Calu3 (cell line): ENCODE measurements around the gene ZCCHC7. TPM values are rescaled to one million over a fixed set of nuclear protein-coding genes. Genes with fewer than 3 reads are reported as not detected.

Source experiments
- BruUV-seq: library from RNA; stranded (reverse); fragments of 400-500 nt; replicated peaks from 2 replicates; lab custom pipeline; 2021; lab: Mats Ljungman, UMichigan
- CTCF ChIA-PET: fragments of 300-600 bp; sonication (Branson Sonifier 250); formaldehyde crosslinking; loops from one replicate; lab custom pipeline; 2022; ENCODE audit warnings: antibody characterized with exemption; lab: Charles Lee
- DNase-seq: peaks from one replicate; pipeline ENCODE4 v3.0.0; 2022
- H3K27ac Mint-ChIP-seq: one replicate; pipeline ENCODE4 v1.8.0; 2022; ENCODE audit warnings: mixed read lengths; ENCODE audit not compliant: unreplicated experiment
- H3K27me3 Mint-ChIP-seq: one replicate; pipeline ENCODE4 v1.8.0; 2022; ENCODE audit warnings: mixed read lengths; ENCODE audit not compliant: unreplicated experiment
- H3K36me3 Mint-ChIP-seq: one replicate; pipeline ENCODE4 v1.8.0; 2022; ENCODE audit warnings: mild to moderate bottlenecking, moderate library complexity, mixed read lengths; ENCODE audit not compliant: insufficient read depth, unreplicated experiment
- H3K4me1 Mint-ChIP-seq: one replicate; pipeline ENCODE4 v1.8.0; 2022; ENCODE audit warnings: mild to moderate bottlenecking, low read depth, mixed read lengths; ENCODE audit not compliant: unreplicated experiment
- H3K4me3 Mint-ChIP-seq: one replicate; pipeline ENCODE4 v1.8.0; 2022; ENCODE audit warnings: mild to moderate bottlenecking, low read depth, moderate library complexity, mixed read lengths; ENCODE audit not compliant: unreplicated experiment
- H3K9me3 Mint-ChIP-seq: one replicate; pipeline ENCODE4 v1.8.0; 2022; ENCODE audit warnings: low read depth, mixed read lengths; ENCODE audit not compliant: unreplicated experiment
- intact Hi-C: fragments of 100-400 bp; cut with micrococcal nuclease; formaldehyde crosslinking; loops from one replicate; pipeline ENCODE4 v1.10.0; 2022; ENCODE audit not compliant: unreplicated experiment
- total RNA-seq: library from RNA; stranded (reverse); gene quantifications from 2 replicates; pipeline ENCODE4 v1.2.3, GENCODE V29; 2022
- TF ChIP-seq, protein P1 (sequence below): fragments of 200-600 bp; IDR thresholded peaks from one replicate; pipeline ENCODE4 v1.8.0; 2022; ENCODE audit warnings: antibody characterized with exemption; ENCODE audit not compliant: unreplicated experiment

The ZCCHC7 gene
- total RNA-seq, 1 experiment from 2014 or later = 6.5 TPM

DNA sequence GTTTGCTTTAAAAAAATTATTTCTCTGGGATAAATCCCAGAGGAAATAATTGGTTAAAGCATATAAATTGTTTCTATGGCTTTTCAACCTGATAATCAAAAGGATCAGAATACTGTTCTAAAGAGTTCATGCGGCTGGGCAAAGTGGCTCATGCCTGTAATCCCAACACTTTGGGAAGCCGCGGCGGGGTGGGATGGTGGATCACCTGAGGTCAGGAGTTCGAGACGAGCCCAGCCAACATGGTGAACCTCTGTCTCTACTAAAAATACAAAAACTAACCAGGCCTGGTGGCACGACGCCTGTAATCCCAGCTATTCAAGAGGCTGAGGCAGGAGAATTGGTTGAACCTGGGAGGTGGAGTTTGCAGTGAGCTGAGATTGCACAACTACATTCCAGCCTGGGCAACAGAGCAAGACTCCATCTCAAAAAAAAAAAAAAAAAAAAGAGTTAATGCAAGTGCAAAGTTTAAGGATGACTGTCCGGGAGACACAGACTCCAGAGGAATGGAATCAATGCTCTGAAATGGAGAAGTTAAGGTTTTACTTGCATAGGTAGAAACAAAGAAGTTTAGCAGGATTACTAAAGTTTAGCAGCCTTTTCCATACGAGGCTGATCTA is 285.5 kb downstream of the ZCCHC7 start:
- Mint-ChIP-seq H3K9me3 (no peaks in the 10 kb centered on the region), H3K4me3 (no peak overlapping the region), H3K27ac (no peak overlapping the region), H3K4me1 (no peaks in the 10 kb centered on the region), H3K36me3 (no peaks in the 10 kb centered on the region), H3K27me3 (no peaks in the 10 kb centered on the region)
- DNase-seq = no peak
- BruUV-seq = no TSS peak
- CTCF ChIA-PET = no interaction called here
- intact Hi-C loops = no loop called here
- TF ChIP-seq, protein P1, sequence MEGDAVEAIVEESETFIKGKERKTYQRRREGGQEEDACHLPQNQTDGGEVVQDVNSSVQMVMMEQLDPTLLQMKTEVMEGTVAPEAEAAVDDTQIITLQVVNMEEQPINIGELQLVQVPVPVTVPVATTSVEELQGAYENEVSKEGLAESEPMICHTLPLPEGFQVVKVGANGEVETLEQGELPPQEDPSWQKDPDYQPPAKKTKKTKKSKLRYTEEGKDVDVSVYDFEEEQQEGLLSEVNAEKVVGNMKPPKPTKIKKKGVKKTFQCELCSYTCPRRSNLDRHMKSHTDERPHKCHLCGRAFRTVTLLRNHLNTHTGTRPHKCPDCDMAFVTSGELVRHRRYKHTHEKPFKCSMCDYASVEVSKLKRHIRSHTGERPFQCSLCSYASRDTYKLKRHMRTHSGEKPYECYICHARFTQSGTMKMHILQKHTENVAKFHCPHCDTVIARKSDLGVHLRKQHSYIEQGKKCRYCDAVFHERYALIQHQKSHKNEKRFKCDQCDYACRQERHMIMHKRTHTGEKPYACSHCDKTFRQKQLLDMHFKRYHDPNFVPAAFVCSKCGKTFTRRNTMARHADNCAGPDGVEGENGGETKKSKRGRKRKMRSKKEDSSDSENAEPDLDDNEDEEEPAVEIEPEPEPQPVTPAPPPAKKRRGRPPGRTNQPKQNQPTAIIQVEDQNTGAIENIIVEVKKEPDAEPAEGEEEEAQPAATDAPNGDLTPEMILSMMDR = no peak

- CTCF ChIA-PET = no interaction called here
- H3K4me3 Mint-ChIP-seq = no peak overlapping the region
- BruUV-seq = no TSS peak
- TF ChIP-seq, protein P1 = no peak
- no peak for DNase-seq
- intact Hi-C loops = no loop called here
- H3K9me3 Mint-ChIP-seq = no peaks in the 10 kb centered on the region
- H3K36me3 Mint-ChIP-seq = no peaks in the 10 kb centered on the region
- no peaks in the 10 kb centered on the region for H3K4me1 Mint-ChIP-seq
- no peaks in the 10 kb centered on the region for H3K27me3 Mint-ChIP-seq
- H3K27ac Mint-ChIP-seq = no peak overlapping the region
These were observed 286.4 kb downstream of the ZCCHC7 start for GRCh38 chr9:37406603-37407401.

- no peaks in the 10 kb centered on the region for H3K9me3 Mint-ChIP-seq
- no peak overlapping the region for H3K4me3 Mint-ChIP-seq
- intact Hi-C loops = no loop called here
- TF ChIP-seq, protein P1 = no peak
- no peaks in the 10 kb centered on the region for H3K4me1 Mint-ChIP-seq
- no peak overlapping the region for H3K27ac Mint-ChIP-seq
- no TSS peak for BruUV-seq
- H3K27me3 Mint-ChIP-seq = no peaks in the 10 kb centered on the region
- CTCF ChIA-PET = no interaction called here
- no peak for DNase-seq
- no peaks in the 10 kb centered on the region for H3K36me3 Mint-ChIP-seq
These were observed 287.1 kb downstream of the ZCCHC7 start for GRCh38 chr9:37407468-37407867.

Other genes with a start within 250 kb of the ZCCHC7 start
- gene PAX5, start 86.3 kb upstream of the ZCCHC7 start, total RNA-seq = not detected in 2 replicates